Activated T-cell treated with anti-CD3 and anti-CD28 coated beads, Interleukin-2, amount 50 U/mL, for 4 hours (primary cell): ENCODE measurements around the gene FEZ2. TPM values are rescaled to one million over a fixed set of nuclear protein-coding genes. Genes with fewer than 3 reads are reported as not detected.

Source experiments
- ATAC-seq, 2 donors: fragments of 200-7000 bp; cut with Tn5 transposase; one replicate each; pipeline ENCODE4 v1.10.0; 2021
- DNase-seq: peaks from one replicate; pipeline ENCODE4 v3.0.0-alpha.2; 2020
- H3K27me3 Mint-ChIP-seq: one replicate; pipeline ENCODE4 v1.8.0; 2021; ENCODE audit warnings: low read depth, mixed read lengths
- H3K36me3 Mint-ChIP-seq: one replicate; pipeline ENCODE4 v1.8.0; 2022; ENCODE audit warnings: mixed read lengths; ENCODE audit not compliant: insufficient read depth
- H3K4me1 Mint-ChIP-seq: one replicate; pipeline ENCODE4 v1.8.0; 2021; ENCODE audit warnings: low read depth, mixed read lengths
- H3K4me3 Mint-ChIP-seq: one replicate; pipeline ENCODE4 v1.8.0; 2021; ENCODE audit warnings: mild to moderate bottlenecking, moderate library complexity, mixed read lengths
- H3K9me3 Mint-ChIP-seq: one replicate; pipeline ENCODE4 v1.8.0; 2021; ENCODE audit warnings: mixed read lengths
- total RNA-seq, 3 donors: library from RNA; stranded (reverse); gene quantifications; one replicate each; pipeline ENCODE4 v1.2.1, GENCODE V29; 2021

FEZ2 gene, protein sequence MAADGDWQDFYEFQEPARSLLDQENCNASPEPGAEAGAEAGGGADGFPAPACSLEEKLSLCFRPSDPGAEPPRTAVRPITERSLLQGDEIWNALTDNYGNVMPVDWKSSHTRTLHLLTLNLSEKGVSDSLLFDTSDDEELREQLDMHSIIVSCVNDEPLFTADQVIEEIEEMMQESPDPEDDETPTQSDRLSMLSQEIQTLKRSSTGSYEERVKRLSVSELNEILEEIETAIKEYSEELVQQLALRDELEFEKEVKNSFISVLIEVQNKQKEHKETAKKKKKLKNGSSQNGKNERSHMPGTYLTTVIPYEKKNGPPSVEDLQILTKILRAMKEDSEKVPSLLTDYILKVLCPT
- 1 to 10 TPM; 7.4 to 10.0 (median 8.2) TPM for total RNA-seq

- H3K4me1 Mint-ChIP-seq: peaks cover 38% of the 10 kb centered on the region
- peaks cover 8% of the 10 kb centered on the region for H3K36me3 Mint-ChIP-seq
Observed at GRCh38 chr2:36597532-36598377, at the start of gene FEZ2. Gene FEZ2 (minus strand): TSS chr2:36598168. CDS start chr2:36598142, 26 bp downstream.

DNA sequence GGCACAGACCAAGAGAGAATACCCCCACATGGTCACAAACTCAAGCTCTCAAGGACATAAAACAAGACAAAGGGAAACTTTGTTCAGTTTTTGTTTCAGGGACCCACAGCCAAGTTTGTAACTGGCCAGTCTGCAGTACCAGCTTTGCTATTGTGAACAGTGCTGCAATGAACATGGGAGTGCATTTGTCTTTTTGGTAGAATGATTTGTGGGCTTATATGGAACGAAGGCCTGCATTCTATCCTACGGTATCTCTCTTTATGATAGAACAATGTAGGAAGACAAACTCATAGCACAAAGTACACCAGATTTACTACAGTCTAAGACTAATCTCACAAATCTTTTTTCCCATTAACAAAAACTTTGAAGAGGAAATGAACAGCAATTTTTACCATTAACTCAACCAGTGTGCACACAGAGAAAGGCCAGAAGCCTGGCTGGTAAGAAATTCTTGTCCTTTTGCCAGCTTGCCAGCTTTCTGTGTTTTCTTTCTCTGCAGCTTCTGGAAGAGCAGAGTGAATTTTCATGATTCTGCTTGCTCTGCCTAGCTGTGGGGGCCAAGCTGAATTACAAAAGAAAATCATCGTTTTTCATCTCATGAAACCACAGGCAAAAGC, 37.1 kb upstream of the FEZ2 start:
- Mint-ChIP-seq H3K9me3 (no peaks in the 10 kb centered on the region), H3K36me3 (no peaks in the 10 kb centered on the region), H3K27me3 (peaks cover 14% of the 10 kb centered on the region), H3K4me1 (no peaks in the 10 kb centered on the region), H3K4me3 (no peak overlapping the region)
- no peak for DNase-seq
- no peak for ATAC-seq

More at GRCh38 chr2:36597532-36598377, at the start of gene FEZ2:
- Mint-ChIP-seq H3K27me3 (no peaks in the 10 kb centered on the region), H3K9me3 (no peaks in the 10 kb centered on the region), H3K4me3 (peak within 1 kb of the TSS; percentile 97)
- ATAC-seq (peak; percentile 94 to 95), DNase-seq (peak; percentile 55)

- DNase-seq (no peak), ATAC-seq (peak; percentile 40 to 54)
- H3K4me1 Mint-ChIP-seq: no peaks in the 10 kb centered on the region
- no peaks in the 10 kb centered on the region for H3K36me3 Mint-ChIP-seq
- H3K9me3 Mint-ChIP-seq: no peaks in the 10 kb centered on the region
- H3K27me3 Mint-ChIP-seq: peaks cover 14% of the 10 kb centered on the region
- H3K4me3 Mint-ChIP-seq: no peak overlapping the region
Observed at GRCh38 chr2:36633470-36634092, 35.6 kb upstream of the FEZ2 start.

GRCh38 chr2:36626756-36627155, 28.8 kb upstream of the FEZ2 start:
- no peak for DNase-seq
- no peaks in the 10 kb centered on the region for H3K4me1 Mint-ChIP-seq
- peaks cover 5% of the 10 kb centered on the region for H3K9me3 Mint-ChIP-seq
- no peak overlapping the region for H3K4me3 Mint-ChIP-seq
- peaks cover 3% of the 10 kb centered on the region for H3K27me3 Mint-ChIP-seq
- no peak for ATAC-seq
- no peaks in the 10 kb centered on the region for H3K36me3 Mint-ChIP-seq

DNA sequence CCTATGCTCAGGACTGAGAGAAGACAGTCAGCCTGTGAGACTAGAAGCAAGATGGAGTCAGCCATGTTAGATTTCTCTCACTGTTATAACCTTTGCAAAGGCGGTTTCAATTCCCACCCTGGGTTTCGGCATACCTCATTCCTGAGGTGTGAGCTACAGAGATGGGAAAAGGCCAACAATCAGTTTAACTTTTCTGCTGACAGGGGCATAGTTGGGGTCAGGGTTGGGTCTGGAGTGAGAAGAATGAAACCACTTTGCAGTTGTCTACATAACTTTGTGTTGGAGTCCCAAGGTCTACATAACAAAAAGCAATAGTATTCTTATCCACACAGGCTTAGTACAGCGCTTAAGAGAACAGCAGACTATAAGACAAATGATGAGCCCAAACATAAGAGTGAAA, 28.1 kb upstream of the FEZ2 start:
- Mint-ChIP-seq H3K4me1 (no peaks in the 10 kb centered on the region), H3K9me3 (peaks cover 5% of the 10 kb centered on the region), H3K4me3 (no peak overlapping the region), H3K27me3 (peaks cover 4% of the 10 kb centered on the region), H3K36me3 (no peaks in the 10 kb centered on the region)
- DNase-seq: no peak
- ATAC-seq: no peak

GRCh38 chr2:36625304-36625703, 27.3 kb upstream of the FEZ2 start:
- DNase-seq (no peak), ATAC-seq (no peak)
- no peaks in the 10 kb centered on the region for H3K4me1 Mint-ChIP-seq
- no peaks in the 10 kb centered on the region for H3K36me3 Mint-ChIP-seq
- H3K27me3 Mint-ChIP-seq: peaks cover 9% of the 10 kb centered on the region
- no peak overlapping the region for H3K4me3 Mint-ChIP-seq
- peaks cover 5% of the 10 kb centered on the region for H3K9me3 Mint-ChIP-seq

DNA sequence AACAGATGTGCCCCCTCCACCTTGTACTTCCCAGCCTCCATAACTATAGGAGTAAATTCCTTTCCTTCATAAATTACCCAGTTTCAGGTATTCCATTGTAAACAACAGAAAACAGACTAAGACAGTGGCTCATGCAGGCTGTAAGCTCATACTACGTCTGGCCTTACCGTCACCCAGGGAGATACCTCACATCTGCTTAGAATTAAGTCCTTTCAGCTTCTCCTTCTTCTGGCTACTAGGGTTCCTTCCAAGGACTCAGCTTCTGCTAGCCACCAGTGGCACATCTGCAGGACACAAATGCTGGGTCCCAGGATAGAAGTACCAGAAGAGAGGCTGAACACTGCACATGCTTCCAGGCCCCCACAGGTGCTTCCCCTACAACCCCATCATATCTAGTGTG, 22.4 kb upstream of the FEZ2 start:
- H3K4me1 Mint-ChIP-seq: no peaks in the 10 kb centered on the region
- H3K9me3 Mint-ChIP-seq: no peaks in the 10 kb centered on the region
- no peak for DNase-seq
- no peak overlapping the region for H3K4me3 Mint-ChIP-seq
- peaks cover 11% of the 10 kb centered on the region for H3K27me3 Mint-ChIP-seq
- H3K36me3 Mint-ChIP-seq: no peaks in the 10 kb centered on the region
- no peak for ATAC-seq

- H3K4me3 Mint-ChIP-seq: no peak overlapping the region
- no peaks in the 10 kb centered on the region for H3K36me3 Mint-ChIP-seq
- no peaks in the 10 kb centered on the region for H3K4me1 Mint-ChIP-seq
- no peaks in the 10 kb centered on the region for H3K9me3 Mint-ChIP-seq
- peaks cover 11% of the 10 kb centered on the region for H3K27me3 Mint-ChIP-seq
- DNase-seq (no peak), ATAC-seq (peak; percentile 70 to 82)
Observed at GRCh38 chr2:36618381-36618780, 20.4 kb upstream of the FEZ2 start.

DNA sequence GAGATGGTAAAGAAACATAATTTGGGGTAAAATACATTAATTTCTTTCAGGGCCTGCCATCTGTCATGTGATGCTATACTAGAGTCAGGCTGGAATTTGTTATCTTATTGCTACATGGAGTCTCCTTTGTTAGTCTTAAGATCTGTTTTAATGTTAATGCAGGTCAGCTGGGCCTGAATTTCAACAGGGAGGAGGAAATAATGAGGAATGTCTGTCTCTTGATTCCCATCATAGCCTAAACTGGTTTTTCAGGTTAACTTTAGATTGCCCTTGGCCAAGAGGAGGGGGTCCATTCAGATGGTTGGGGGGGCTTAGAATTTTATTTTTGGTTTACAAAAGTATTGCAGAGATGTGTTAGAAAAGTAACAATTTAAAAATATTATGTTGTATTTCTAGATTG, 19.0 kb upstream of the FEZ2 start:
- H3K36me3 Mint-ChIP-seq: no peaks in the 10 kb centered on the region
- ATAC-seq: no peak
- no peaks in the 10 kb centered on the region for H3K9me3 Mint-ChIP-seq
- no peak for DNase-seq
- no peak overlapping the region for H3K4me3 Mint-ChIP-seq
- no peaks in the 10 kb centered on the region for H3K4me1 Mint-ChIP-seq
- peaks cover 9% of the 10 kb centered on the region for H3K27me3 Mint-ChIP-seq

DNA sequence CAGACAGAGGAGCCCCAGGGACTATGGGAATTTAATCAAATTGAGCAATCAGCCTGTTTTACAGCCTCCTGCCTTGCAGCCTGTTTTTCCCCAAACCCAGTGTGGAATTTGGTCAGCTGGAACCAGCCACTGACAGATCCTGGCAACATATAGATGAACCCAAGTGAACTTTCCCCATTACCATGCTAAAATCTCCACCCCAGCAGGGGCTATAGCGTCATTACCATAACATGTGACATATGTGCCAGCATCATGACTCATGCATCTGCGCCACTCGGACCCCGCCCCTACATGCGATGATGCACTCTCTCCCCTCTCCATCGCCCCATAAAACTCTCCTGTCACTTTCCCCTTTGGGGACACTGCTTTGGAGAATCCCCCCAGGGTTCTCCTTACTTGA, 17.3 kb upstream of the FEZ2 start:
- H3K4me3 Mint-ChIP-seq: no peak overlapping the region
- DNase-seq (no peak), ATAC-seq (no peak)
- peaks cover 7% of the 10 kb centered on the region for H3K27me3 Mint-ChIP-seq
- H3K36me3 Mint-ChIP-seq: no peaks in the 10 kb centered on the region
- no peaks in the 10 kb centered on the region for H3K4me1 Mint-ChIP-seq
- H3K9me3 Mint-ChIP-seq: no peaks in the 10 kb centered on the region

- no peak for ATAC-seq
Observed at GRCh38 chr2:36613801-36614200, 15.8 kb upstream of the FEZ2 start.

DNA sequence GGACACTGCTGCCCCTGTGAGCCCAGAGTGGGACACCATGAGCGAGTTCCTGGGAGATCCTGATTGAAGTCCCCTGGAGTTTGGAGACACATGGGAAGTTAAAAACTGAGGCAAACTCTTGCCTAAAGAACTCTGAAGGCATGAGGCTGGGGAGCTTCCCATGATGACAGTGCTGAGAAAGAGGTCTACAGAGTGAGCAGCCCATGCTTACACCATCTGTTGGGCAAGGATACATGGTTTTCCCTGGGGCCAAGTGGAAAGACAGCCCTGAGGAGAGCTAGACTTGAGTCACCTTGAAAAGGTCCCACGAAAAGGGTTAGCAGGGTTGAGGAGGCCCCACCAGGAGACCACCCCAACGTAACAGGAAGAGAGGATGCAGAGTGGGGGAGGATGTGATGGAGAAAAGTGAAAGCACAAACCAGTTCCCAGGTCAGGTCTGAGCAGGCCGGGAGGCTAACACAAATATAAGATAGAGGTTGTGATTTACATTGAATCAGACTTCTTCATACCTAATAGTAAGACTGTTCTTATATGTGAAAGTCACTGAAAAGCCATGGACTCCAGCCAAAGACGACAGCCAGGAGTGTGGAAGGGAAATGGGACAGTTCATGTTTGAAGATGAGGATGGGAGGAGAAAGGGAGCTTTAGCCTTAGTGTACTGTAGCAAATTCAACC, 13.5 kb upstream of the FEZ2 start:
- peaks cover 6% of the 10 kb centered on the region for H3K27me3 Mint-ChIP-seq

More at GRCh38 chr2:36613801-36614200, 15.8 kb upstream of the FEZ2 start:
- no peaks in the 10 kb centered on the region for H3K9me3 Mint-ChIP-seq
- DNase-seq: no peak
- H3K4me3 Mint-ChIP-seq: no peak overlapping the region
- H3K36me3 Mint-ChIP-seq: no peaks in the 10 kb centered on the region
- no peaks in the 10 kb centered on the region for H3K4me1 Mint-ChIP-seq
- H3K27me3 Mint-ChIP-seq: peaks cover 5% of the 10 kb centered on the region

GRCh38 chr2:36609507-36609906, 11.5 kb upstream of the FEZ2 start:
- Mint-ChIP-seq H3K36me3 (no peaks in the 10 kb centered on the region), H3K9me3 (no peaks in the 10 kb centered on the region), H3K27me3 (peaks cover 10% of the 10 kb centered on the region), H3K4me1 (no peaks in the 10 kb centered on the region), H3K4me3 (no peak overlapping the region)
- DNase-seq (no peak), ATAC-seq (no peak)

More for the DNA sequence above, 13.5 kb upstream of the FEZ2 start:
- Mint-ChIP-seq H3K36me3 (no peaks in the 10 kb centered on the region), H3K4me1 (no peaks in the 10 kb centered on the region), H3K4me3 (no peak overlapping the region), H3K9me3 (no peaks in the 10 kb centered on the region)
- DNase-seq (no peak), ATAC-seq (no peak)

DNA sequence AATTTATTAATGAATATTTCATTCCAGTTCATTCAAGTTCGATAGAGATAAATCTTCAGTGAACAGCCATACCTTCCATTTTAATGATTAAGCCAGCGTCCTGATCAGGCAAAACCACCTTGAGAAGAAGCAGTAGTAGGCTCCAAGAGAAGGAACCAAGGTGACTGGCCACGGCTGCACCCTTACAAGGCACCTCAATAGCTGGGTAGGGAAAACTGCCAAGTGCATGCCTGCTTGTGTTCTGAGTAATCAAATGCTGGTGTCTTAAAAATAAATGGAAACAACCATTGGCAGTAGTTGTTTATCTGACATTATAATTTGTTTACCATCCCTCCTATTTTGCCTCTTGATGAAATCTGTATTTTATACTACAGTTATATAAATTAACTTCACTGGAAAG, 10.0 kb upstream of the FEZ2 start:
- Mint-ChIP-seq H3K27me3 (peaks cover 10% of the 10 kb centered on the region), H3K9me3 (no peaks in the 10 kb centered on the region), H3K4me3 (no peak overlapping the region), H3K36me3 (no peaks in the 10 kb centered on the region), H3K4me1 (no peaks in the 10 kb centered on the region)
- no peak for ATAC-seq
- DNase-seq: no peak
